GM12874 (cell line): Measurements from ENCODE around the gene ZDHHC3.

Source experiments
- TF ChIP-seq, protein P1 (sequence below): IDR thresholded peaks from 2 replicates; pipeline ENCODE4 v1.5.1; 2011; ENCODE audit warnings: low read depth, mild to moderate bottlenecking, control low read depth, low read length, moderate library complexity; ENCODE audit not compliant: insufficient read depth

ZDHHC3 gene

DNA sequence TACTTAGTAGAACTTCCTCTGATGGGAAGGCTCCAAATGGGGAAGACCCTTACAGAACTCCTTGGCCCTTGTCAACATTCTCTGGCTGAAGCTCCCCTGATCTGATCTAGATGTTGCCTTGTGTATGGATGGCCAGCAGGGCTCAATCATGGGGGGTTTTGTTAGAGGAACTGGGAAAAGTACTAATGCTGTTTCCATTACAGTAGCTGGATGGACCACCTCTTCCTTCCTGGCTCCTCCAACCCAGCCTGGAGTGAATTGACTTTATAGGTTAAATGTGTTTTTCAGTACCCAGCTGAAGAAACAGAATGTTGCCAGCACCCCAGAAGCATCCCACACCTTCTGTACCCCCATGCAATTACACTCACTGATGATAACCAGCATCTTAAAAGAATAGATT, 27.4 kb upstream of the ZDHHC3 start:
- TF ChIP-seq, protein P1, sequence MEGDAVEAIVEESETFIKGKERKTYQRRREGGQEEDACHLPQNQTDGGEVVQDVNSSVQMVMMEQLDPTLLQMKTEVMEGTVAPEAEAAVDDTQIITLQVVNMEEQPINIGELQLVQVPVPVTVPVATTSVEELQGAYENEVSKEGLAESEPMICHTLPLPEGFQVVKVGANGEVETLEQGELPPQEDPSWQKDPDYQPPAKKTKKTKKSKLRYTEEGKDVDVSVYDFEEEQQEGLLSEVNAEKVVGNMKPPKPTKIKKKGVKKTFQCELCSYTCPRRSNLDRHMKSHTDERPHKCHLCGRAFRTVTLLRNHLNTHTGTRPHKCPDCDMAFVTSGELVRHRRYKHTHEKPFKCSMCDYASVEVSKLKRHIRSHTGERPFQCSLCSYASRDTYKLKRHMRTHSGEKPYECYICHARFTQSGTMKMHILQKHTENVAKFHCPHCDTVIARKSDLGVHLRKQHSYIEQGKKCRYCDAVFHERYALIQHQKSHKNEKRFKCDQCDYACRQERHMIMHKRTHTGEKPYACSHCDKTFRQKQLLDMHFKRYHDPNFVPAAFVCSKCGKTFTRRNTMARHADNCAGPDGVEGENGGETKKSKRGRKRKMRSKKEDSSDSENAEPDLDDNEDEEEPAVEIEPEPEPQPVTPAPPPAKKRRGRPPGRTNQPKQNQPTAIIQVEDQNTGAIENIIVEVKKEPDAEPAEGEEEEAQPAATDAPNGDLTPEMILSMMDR: no peak

GRCh38 chr3:45002720-45003119, 26.7 kb upstream of the ZDHHC3 start:
- TF ChIP-seq, protein P1: no peak

- TF ChIP-seq, protein P1: no peak
Observed at GRCh38 chr3:45002139-45002660, 26.2 kb upstream of the ZDHHC3 start.

GRCh38 chr3:45001738-45002137, 25.8 kb upstream of the ZDHHC3 start:
- TF ChIP-seq, protein P1: no peak

- TF ChIP-seq, protein P1: no peak
Observed at GRCh38 chr3:45000823-45001222, 24.8 kb upstream of the ZDHHC3 start.

DNA sequence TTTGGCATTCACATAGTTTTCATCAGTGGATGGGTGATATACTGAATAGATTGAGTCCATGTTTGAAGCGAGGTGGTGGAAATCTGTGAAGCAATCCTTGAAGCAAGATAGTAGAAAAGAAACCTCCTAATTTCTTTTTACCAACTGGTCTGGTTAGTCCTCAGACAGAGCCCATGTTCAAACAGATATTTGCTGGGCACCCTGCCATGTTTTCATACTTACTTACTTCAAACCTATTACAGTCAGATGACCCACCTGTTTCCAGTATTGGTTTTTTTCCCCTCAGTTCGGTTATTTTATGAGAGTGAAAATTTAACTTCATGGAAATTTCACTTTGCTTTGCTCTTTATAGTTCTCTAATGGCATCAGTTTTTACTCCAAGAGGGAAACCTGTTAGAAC, 23.8 kb upstream of the ZDHHC3 start:
- TF ChIP-seq, protein P1: no peak

- TF ChIP-seq, protein P1: no peak
Observed at GRCh38 chr3:44996556-44996969, 20.6 kb upstream of the ZDHHC3 start.
